ENCODE data around the gene AGPAT3.
A peak's percentile ranks its signal among the peaks of the same experiment; 100 is the strongest.

AGPAT3 gene

GRCh38 chr21:43954042-43954441 is 89.0 kb downstream of the AGPAT3 start:
- TF ChIP-seq CTCF (IDR thresholded peaks at IDR 0.05; ENCODE audit: low read depth, low read length): no peak
- DNase-seq (ENCODE audit: low read depth in 2 of 2): no peak

GRCh38 chr21:43954896-43955295 is 89.9 kb downstream of the AGPAT3 start:
- no peak overlapping the region for H3K4me3 ChIP-seq (replicated peaks in 1 of 2; ENCODE audit: low read depth in 2 of 2, low read length in 2 of 2)
- no peak for TF ChIP-seq CTCF (IDR thresholded peaks at IDR 0.05; ENCODE audit: low read depth, low read length)
- DNase-seq (ENCODE audit: low read depth in 2 of 2): no peak

More at GRCh38 chr21:43954042-43954441, 89.0 kb downstream of the AGPAT3 start:
- H3K4me3 ChIP-seq (replicated peaks in 1 of 2; ENCODE audit: low read depth in 2 of 2, low read length in 2 of 2): no peak overlapping the region

- H3K4me3 ChIP-seq (replicated peaks in 1 of 2; ENCODE audit: low read depth in 2 of 2, low read length in 2 of 2): no peak overlapping the region
- DNase-seq (ENCODE audit: low read depth in 2 of 2): no peak
These were observed 91.1 kb downstream of the AGPAT3 start for GRCh38 chr21:43956019-43956669.

GRCh38 chr21:43956670-43957035 is 91.6 kb downstream of the AGPAT3 start:
- TF ChIP-seq CTCF (IDR thresholded peaks at IDR 0.05; ENCODE audit: low read depth, low read length): no peak
- peak; percentile 48 for DNase-seq (ENCODE audit: low read depth in 2 of 2)
- no peak overlapping the region for H3K4me3 ChIP-seq (replicated peaks in 1 of 2; ENCODE audit: low read depth in 2 of 2, low read length in 2 of 2)

More at GRCh38 chr21:43956019-43956669, 91.1 kb downstream of the AGPAT3 start:
- no peak for TF ChIP-seq CTCF (IDR thresholded peaks at IDR 0.05; ENCODE audit: low read depth, low read length)

- DNase-seq (ENCODE audit: low read depth in 2 of 2): no peak
- no peak overlapping the region for H3K4me3 ChIP-seq (replicated peaks in 1 of 2; ENCODE audit: low read depth in 2 of 2, low read length in 2 of 2)
- no peak for TF ChIP-seq CTCF (IDR thresholded peaks at IDR 0.05; ENCODE audit: low read depth, low read length)
These were observed 92.1 kb downstream of the AGPAT3 start for GRCh38 chr21:43957128-43957571.

- H3K4me3 ChIP-seq (replicated peaks in 1 of 2; ENCODE audit: low read depth in 2 of 2, low read length in 2 of 2): no peak overlapping the region
- DNase-seq (ENCODE audit: low read depth in 2 of 2): no peak
- no peak for TF ChIP-seq CTCF (IDR thresholded peaks at IDR 0.05; ENCODE audit: low read depth, low read length)
These were observed 92.8 kb downstream of the AGPAT3 start for GRCh38 chr21:43957611-43958362.
